ENCODE results near the gene NENF. TPM values are rescaled to one million over a fixed set of nuclear protein-coding genes. Genes with fewer than 3 reads are reported as not detected.

Gene NENF
- total RNA-seq, 4 donors from 2014 or later: 47.4 to 53.8 (median 52.1) TPM

- no peak for ATAC-seq (ENCODE audit: low FRiP score)
- TF ChIP-seq CTCF (IDR thresholded peaks at IDR 0.05): no peak
- no peak for DNase-seq (ENCODE audit: low spot score)
These were observed 50.1 kb downstream of the NENF start for GRCh38 chr1:212482637-212483441.

- ATAC-seq (ENCODE audit: low FRiP score) (peak; percentile 25), DNase-seq (ENCODE audit: low spot score) (no peak)
- no peak for TF ChIP-seq CTCF (IDR thresholded peaks at IDR 0.05)
These were observed 52.2 kb downstream of the NENF start for GRCh38 chr1:212484701-212485570.

GRCh38 chr1:212485571-212485912 lies 52.8 kb downstream of the NENF start:
- ATAC-seq (ENCODE audit: low FRiP score) (no peak), DNase-seq (ENCODE audit: low spot score) (no peak)
- TF ChIP-seq CTCF (IDR thresholded peaks at IDR 0.05): no peak

GRCh38 chr1:212485913-212486618 lies 53.3 kb downstream of the NENF start:
- TF ChIP-seq CTCF (IDR thresholded peaks at IDR 0.05): no peak
- DNase-seq (ENCODE audit: low spot score): peak; percentile 44
- ATAC-seq (ENCODE audit: low FRiP score): peak; percentile 54

- TF ChIP-seq CTCF (IDR thresholded peaks at IDR 0.05): no peak
- DNase-seq (ENCODE audit: low spot score) (no peak), ATAC-seq (ENCODE audit: low FRiP score) (no peak)
These were observed 53.9 kb downstream of the NENF start for GRCh38 chr1:212486619-212486975.

- no peak for TF ChIP-seq CTCF (IDR thresholded peaks at IDR 0.05)
These were observed 54.6 kb downstream of the NENF start for GRCh38 chr1:212487286-212487685.

More at GRCh38 chr1:212487286-212487685, 54.6 kb downstream of the NENF start:
- DNase-seq (ENCODE audit: low spot score): no peak
- ATAC-seq (ENCODE audit: low FRiP score): no peak

All from omental fat pad (tissue), 4 donors.